DOHH2 (cell line): Measurements from ENCODE around the gene PIGT.
A peak's percentile ranks its signal among the peaks of the same experiment; 100 is the strongest.

Experiments used
- EZH2phosphoT487 ChIP-seq: fragments of 200-600 bp; sonication (generic); IDR thresholded peaks from 2 replicates; pipeline ENCODE4 v1.6.1; 2017; ENCODE audit warnings: borderline replicate concordance, mild to moderate bottlenecking, antibody characterized with exemption, low read length, moderate library complexity, mixed read lengths
- TF ChIP-seq, protein P1 (sequence below): fragments of 200-600 bp; sonication (generic); IDR thresholded peaks from one replicate; pipeline ENCODE4 v1.5.1; 2014; ENCODE audit warnings: antibody characterized with exemption, mild to moderate bottlenecking, low read depth, low read length; ENCODE audit not compliant: poor library complexity, severe bottlenecking

DNA sequence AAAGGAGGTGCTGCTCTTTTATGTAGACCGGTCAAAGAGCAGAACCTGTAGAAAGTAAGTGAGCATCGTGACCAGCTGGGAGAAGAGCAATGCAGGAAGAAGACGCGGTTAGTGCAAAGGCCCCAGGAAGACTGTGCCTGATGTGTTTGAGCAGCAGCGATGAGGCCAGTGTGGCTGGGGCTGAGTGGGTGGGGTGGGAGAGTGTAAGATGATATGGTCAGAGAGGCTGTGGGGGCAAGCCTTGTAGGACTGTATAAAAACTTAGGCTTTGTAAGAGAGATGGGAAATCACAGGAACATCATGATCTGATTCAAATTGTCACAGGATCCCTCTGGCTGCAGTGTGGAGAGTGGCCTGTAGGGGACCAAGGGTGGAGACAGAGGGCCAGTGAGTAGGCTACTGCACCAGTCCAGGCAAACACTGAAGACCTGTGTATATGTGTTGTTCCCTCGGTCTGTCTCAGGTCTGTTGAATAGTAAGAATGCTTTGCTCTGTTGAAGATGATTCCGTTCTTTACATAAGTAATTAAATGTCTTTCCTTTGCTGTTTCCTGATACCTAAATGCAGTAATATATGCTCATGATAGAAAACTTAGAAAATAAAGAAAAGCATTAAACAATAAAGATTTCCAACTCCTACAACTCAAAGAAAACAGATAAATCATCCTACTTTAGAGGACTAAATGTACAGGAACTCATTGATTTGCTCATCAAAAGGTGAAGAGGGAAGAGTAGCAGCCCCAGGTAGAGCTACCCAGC, 30.0 kb downstream of the PIGT start:
- TF ChIP-seq, protein P1, sequence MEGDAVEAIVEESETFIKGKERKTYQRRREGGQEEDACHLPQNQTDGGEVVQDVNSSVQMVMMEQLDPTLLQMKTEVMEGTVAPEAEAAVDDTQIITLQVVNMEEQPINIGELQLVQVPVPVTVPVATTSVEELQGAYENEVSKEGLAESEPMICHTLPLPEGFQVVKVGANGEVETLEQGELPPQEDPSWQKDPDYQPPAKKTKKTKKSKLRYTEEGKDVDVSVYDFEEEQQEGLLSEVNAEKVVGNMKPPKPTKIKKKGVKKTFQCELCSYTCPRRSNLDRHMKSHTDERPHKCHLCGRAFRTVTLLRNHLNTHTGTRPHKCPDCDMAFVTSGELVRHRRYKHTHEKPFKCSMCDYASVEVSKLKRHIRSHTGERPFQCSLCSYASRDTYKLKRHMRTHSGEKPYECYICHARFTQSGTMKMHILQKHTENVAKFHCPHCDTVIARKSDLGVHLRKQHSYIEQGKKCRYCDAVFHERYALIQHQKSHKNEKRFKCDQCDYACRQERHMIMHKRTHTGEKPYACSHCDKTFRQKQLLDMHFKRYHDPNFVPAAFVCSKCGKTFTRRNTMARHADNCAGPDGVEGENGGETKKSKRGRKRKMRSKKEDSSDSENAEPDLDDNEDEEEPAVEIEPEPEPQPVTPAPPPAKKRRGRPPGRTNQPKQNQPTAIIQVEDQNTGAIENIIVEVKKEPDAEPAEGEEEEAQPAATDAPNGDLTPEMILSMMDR: peak; percentile 84
- no peak for TF ChIP-seq EZH2phosphoT487
